ENCODE results near the gene EEA1.
"Not testable (repeated sequence)": the region's sequence is repeated elsewhere in the genome, so short reads cannot be mapped to it uniquely, and the experiment has no call there.

EEA1 gene

DNA sequence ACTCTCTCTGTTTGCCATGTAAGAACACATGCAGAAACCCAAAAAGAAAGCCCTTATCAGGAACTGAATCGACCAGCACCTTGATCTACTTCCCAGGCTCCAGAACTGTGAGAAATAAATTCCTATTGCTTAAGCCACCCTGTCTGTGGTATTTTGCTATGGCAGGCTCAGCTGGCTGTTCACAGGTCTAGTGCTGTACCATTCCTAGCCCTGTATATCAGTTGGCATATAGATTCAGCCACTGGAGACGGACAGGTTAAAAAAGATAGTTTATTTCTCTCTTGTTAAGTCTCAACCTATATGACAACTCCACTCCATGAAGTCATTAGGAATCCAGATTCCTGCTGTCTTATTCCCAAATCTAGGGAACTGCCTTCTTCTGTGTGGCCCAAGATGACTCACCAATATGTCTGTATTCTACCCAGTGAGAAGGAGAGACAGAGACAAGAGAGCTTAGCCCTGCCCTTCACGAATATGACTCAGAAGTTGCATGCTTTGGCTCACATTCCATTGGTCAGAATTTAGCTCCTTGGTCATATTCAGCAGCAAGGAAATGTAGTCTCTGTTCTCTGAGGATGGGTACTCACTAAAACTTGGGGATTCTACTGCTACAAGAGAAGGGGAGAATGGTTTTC is 169.3 kb downstream of the EEA1 start:
- Histone ChIP-seq H3K36me3 (ENCODE audit: control insufficient read depth, insufficient read depth, low read length) (no peaks in the 10 kb centered on the region), H3K27ac (ENCODE audit: low read length) (no peak overlapping the region), H3K4me3 (ENCODE audit: low read length) (no peak overlapping the region), H3K9me3 (ENCODE audit: control insufficient read depth, insufficient read depth, low read length) (no peaks in the 10 kb centered on the region), H3K27me3 (ENCODE audit: control insufficient read depth, insufficient read depth, low read length) (no peaks in the 10 kb centered on the region), H3K4me1 (ENCODE audit: control insufficient read depth, insufficient read depth, low read length) (peaks cover under 1% of the 10 kb centered on the region; the same call in 1 of the 2 replicates)
- WGBS (ENCODE audit: insufficient coverage, insufficient read length) = no CpG with 5 or more reads among the region's 3 CpGs
- no peak for DNase-seq (ENCODE audit: low read depth, low spot score)

DNA sequence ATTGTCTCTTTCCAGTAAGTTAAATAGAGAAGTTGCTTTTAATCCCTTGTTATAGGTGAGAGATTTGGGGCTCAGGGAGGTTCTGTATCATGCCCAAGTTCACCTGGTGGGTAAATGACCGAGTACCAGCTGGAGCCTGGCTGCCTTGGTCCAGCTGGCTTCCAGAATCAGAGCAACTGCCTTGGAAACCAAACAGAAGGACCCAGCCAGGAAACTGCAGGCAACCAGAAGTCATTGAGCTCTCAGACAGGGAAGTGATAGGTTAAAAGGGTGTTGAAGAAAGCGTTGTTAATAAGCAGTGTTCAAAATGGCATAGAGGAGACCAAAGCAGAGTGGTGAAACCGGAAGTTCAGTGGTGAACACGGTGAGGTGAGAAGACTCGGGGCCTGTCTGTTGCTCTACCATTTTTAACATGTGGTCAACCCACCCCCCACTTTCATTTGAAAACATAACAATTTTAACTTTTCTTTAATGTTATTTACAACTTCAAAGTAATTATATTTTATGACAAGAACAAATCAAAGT is 171.4 kb downstream of the EEA1 start:
- no peak overlapping the region for H3K27ac ChIP-seq (ENCODE audit: low read length)
- no peaks in the 10 kb centered on the region for H3K4me1 ChIP-seq (ENCODE audit: control insufficient read depth, insufficient read depth, low read length)
- no peaks in the 10 kb centered on the region for H3K27me3 ChIP-seq (ENCODE audit: control insufficient read depth, insufficient read depth, low read length)
- no peak overlapping the region for H3K4me3 ChIP-seq (ENCODE audit: low read length)
- no peaks in the 10 kb centered on the region for H3K36me3 ChIP-seq (ENCODE audit: control insufficient read depth, insufficient read depth, low read length)
- no peaks in the 10 kb centered on the region for H3K9me3 ChIP-seq (ENCODE audit: control insufficient read depth, insufficient read depth, low read length)
- no peak for DNase-seq (ENCODE audit: low read depth, low spot score)
- WGBS (ENCODE audit: insufficient coverage, insufficient read length) = no CpG with 5 or more reads among the region's 5 CpGs

- Histone ChIP-seq H3K27ac (ENCODE audit: low read length) (no peak overlapping the region), H3K36me3 (ENCODE audit: control insufficient read depth, insufficient read depth, low read length) (no peaks in the 10 kb centered on the region), H3K27me3 (ENCODE audit: control insufficient read depth, insufficient read depth, low read length) (no peaks in the 10 kb centered on the region), H3K9me3 (ENCODE audit: control insufficient read depth, insufficient read depth, low read length) (no peaks in the 10 kb centered on the region), H3K4me3 (ENCODE audit: low read length) (no peak overlapping the region), H3K4me1 (ENCODE audit: control insufficient read depth, insufficient read depth, low read length) (no peaks in the 10 kb centered on the region)
- DNase-seq (ENCODE audit: low read depth, low spot score) = no peak
- no CpG with 5 or more reads among the region's 3 CpGs for WGBS (ENCODE audit: insufficient coverage, insufficient read length)
Observed at GRCh38 chr12:92756898-92757596, 172.0 kb downstream of the EEA1 start.

DNA sequence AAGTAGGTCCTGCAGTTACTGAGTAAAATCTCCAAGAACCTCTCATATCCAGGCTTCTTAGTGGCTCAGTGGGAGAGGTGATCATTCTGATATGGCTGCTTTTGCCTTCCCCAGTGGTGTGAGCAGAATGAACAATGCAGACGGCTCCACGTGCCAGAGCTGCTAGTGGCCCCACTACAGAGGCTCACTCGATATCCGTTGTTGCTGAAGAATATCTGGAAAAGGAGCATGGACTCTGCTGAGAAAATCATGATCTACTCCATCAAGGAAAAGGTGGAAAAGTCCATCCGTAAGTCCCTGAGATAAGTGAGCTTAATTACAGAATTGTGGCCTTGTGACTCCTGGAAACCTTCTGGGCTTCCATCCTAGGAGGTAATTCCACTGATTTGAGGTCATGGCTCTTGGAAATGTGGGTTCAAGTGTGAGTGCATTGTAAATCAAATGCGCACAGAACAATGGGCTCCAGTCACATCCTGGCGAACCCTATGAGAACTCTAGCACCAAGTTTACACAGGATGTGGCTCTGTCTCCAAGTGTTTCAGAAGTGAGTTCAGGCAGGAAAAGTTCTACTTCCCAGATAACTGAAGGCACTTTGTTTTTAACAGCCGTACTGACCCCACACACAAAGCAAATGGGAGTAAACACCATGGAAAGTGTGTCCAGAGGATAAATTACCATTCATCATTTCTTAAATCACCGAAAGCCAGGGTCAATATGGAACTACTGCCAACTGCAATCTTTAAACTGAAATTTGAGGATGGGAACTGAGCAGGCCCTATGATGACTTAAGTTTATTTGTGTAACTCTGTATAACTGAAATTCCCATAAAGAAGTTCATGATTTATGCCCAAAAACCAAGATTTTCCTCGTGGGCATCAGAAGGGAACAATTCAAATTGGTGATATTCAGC is 174.9 kb downstream of the EEA1 start:
- H3K27ac ChIP-seq (ENCODE audit: low read length) = no peak overlapping the region
- H3K4me3 ChIP-seq (ENCODE audit: low read length) = no peak overlapping the region
- H3K27me3 ChIP-seq (ENCODE audit: control insufficient read depth, insufficient read depth, low read length) = no peaks in the 10 kb centered on the region
- H3K4me1 ChIP-seq (ENCODE audit: control insufficient read depth, insufficient read depth, low read length) = no peaks in the 10 kb centered on the region
- no CpG with 5 or more reads among the region's 10 CpGs for WGBS (ENCODE audit: insufficient coverage, insufficient read length)
- H3K36me3 ChIP-seq (ENCODE audit: control insufficient read depth, insufficient read depth, low read length) = no peaks in the 10 kb centered on the region
- H3K9me3 ChIP-seq (ENCODE audit: control insufficient read depth, insufficient read depth, low read length) = no peaks in the 10 kb centered on the region
- no peak for DNase-seq (ENCODE audit: low read depth, low spot score)

GRCh38 chr12:92749691-92750090 is 179.4 kb downstream of the EEA1 start:
- not testable (repeated sequence) for H3K9me3 ChIP-seq (ENCODE audit: control insufficient read depth, insufficient read depth, low read length); DNase-seq (ENCODE audit: low read depth, low spot score); H3K4me1 ChIP-seq (ENCODE audit: control insufficient read depth, insufficient read depth, low read length); H3K27ac ChIP-seq (ENCODE audit: low read length); H3K4me3 ChIP-seq (ENCODE audit: low read length); H3K27me3 ChIP-seq (ENCODE audit: control insufficient read depth, insufficient read depth, low read length); H3K36me3 ChIP-seq (ENCODE audit: control insufficient read depth, insufficient read depth, low read length)

DNA sequence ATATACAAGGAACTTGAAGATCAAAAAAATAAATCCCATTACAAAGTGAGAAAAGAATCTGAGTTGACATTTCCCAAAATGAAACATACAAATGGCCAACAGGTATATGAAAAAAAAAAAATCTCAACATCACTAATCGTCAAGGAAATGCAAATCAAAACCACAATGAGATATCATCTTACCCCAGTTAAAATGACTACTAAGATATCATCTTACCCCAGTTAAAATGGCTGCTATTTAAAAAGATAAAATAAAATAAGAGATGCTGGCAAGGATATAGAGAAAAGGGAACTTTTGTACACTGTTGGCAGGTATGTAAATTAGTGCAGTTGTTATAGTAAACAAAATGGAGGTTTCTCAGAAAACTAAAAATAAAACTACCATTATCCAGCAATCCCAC is 181.9 kb downstream of the EEA1 start:
- no peak overlapping the region for H3K4me3 ChIP-seq (ENCODE audit: low read length)

GRCh38 chr12:92745856-92746550 is 183.1 kb downstream of the EEA1 start:
- Histone ChIP-seq H3K27ac (ENCODE audit: low read length) (no peak overlapping the region), H3K27me3 (ENCODE audit: control insufficient read depth, insufficient read depth, low read length) (no peaks in the 10 kb centered on the region; the same call in 1 of the 2 replicates), H3K9me3 (ENCODE audit: control insufficient read depth, insufficient read depth, low read length) (no peaks in the 10 kb centered on the region), H3K4me3 (ENCODE audit: low read length) (no peak overlapping the region), H3K4me1 (ENCODE audit: control insufficient read depth, insufficient read depth, low read length) (no peaks in the 10 kb centered on the region), H3K36me3 (ENCODE audit: control insufficient read depth, insufficient read depth, low read length) (no peaks in the 10 kb centered on the region)
- DNase-seq (ENCODE audit: low read depth, low spot score) = no peak
- no CpG with 5 or more reads among the region's 4 CpGs for WGBS (ENCODE audit: insufficient coverage, insufficient read length)

More for the DNA sequence above, 181.9 kb downstream of the EEA1 start:
- DNase-seq (ENCODE audit: low read depth, low spot score) = no peak
- H3K4me1 ChIP-seq (ENCODE audit: control insufficient read depth, insufficient read depth, low read length) = no peaks in the 10 kb centered on the region
- no peaks in the 10 kb centered on the region for H3K9me3 ChIP-seq (ENCODE audit: control insufficient read depth, insufficient read depth, low read length)
- no peak overlapping the region for H3K27ac ChIP-seq (ENCODE audit: low read length)
- H3K36me3 ChIP-seq (ENCODE audit: control insufficient read depth, insufficient read depth, low read length) = no peaks in the 10 kb centered on the region
- no CpG with 5 or more reads among the region's 1 CpG for WGBS (ENCODE audit: insufficient coverage, insufficient read length)
- no peaks in the 10 kb centered on the region; the same call in 1 of the 2 replicates for H3K27me3 ChIP-seq (ENCODE audit: control insufficient read depth, insufficient read depth, low read length)

DNA sequence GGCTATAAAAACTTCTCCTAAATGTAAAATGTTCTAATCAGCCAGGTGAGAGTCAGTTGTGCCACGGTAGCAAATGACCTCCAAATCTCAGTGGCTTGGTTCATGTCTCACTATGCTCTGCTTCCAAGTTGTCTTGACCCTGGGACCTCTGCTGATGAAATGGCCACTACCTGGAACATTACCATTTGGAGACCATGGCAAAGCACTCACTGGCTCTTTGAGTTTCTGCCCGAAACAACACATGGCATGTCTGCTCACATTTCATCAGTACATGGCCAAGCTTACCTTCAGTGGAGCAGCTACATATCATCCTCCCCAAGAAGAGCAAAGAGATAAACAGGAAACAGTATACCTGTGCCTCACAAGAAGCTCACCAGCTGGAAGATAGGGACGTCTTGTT is 186.1 kb downstream of the EEA1 start:
- Histone ChIP-seq H3K4me3 (ENCODE audit: low read length) (no peak overlapping the region), H3K4me1 (ENCODE audit: control insufficient read depth, insufficient read depth, low read length) (no peaks in the 10 kb centered on the region), H3K9me3 (ENCODE audit: control insufficient read depth, insufficient read depth, low read length) (no peaks in the 10 kb centered on the region), H3K36me3 (ENCODE audit: control insufficient read depth, insufficient read depth, low read length) (no peaks in the 10 kb centered on the region), H3K27me3 (ENCODE audit: control insufficient read depth, insufficient read depth, low read length) (no peaks in the 10 kb centered on the region; the same call in 1 of the 2 replicates), H3K27ac (ENCODE audit: low read length) (no peak overlapping the region)
- no CpG with 5 or more reads among the region's 3 CpGs for WGBS (ENCODE audit: insufficient coverage, insufficient read length)
- DNase-seq (ENCODE audit: low read depth, low spot score) = no peak

GRCh38 chr12:92740411-92740810 is 188.7 kb downstream of the EEA1 start:
- Histone ChIP-seq H3K4me3 (ENCODE audit: low read length) (no peak overlapping the region), H3K36me3 (ENCODE audit: control insufficient read depth, insufficient read depth, low read length) (no peaks in the 10 kb centered on the region), H3K27ac (ENCODE audit: low read length) (no peak overlapping the region), H3K27me3 (ENCODE audit: control insufficient read depth, insufficient read depth, low read length) (no peaks in the 10 kb centered on the region; the same call in 1 of the 2 replicates), H3K4me1 (ENCODE audit: control insufficient read depth, insufficient read depth, low read length) (no peaks in the 10 kb centered on the region), H3K9me3 (ENCODE audit: control insufficient read depth, insufficient read depth, low read length) (no peaks in the 10 kb centered on the region)
- no peak for DNase-seq (ENCODE audit: low read depth, low spot score)

- no peaks in the 10 kb centered on the region; the same call in 1 of the 2 replicates for H3K27me3 ChIP-seq (ENCODE audit: control insufficient read depth, insufficient read depth, low read length)
- no peaks in the 10 kb centered on the region for H3K4me1 ChIP-seq (ENCODE audit: control insufficient read depth, insufficient read depth, low read length)
- no peaks in the 10 kb centered on the region for H3K9me3 ChIP-seq (ENCODE audit: control insufficient read depth, insufficient read depth, low read length)
- DNase-seq (ENCODE audit: low read depth, low spot score) = no peak
- no CpG with 5 or more reads among the region's 4 CpGs for WGBS (ENCODE audit: insufficient coverage, insufficient read length)
- no peak overlapping the region for H3K4me3 ChIP-seq (ENCODE audit: low read length)
- H3K36me3 ChIP-seq (ENCODE audit: control insufficient read depth, insufficient read depth, low read length) = no peaks in the 10 kb centered on the region
- H3K27ac ChIP-seq (ENCODE audit: low read length) = no peak overlapping the region
Observed at GRCh38 chr12:92739113-92739512, 190.0 kb downstream of the EEA1 start.
